OCI-LY7 (cell line): ENCODE data around the gene CYTH3.

Experiments
- CTCF ChIP-seq: fragments of 200-600 bp; sonication (generic); conservative IDR thresholded peaks from 2 replicates; pipeline ENCODE4 v1.5.1; 2014; ENCODE audit warnings: mild to moderate bottlenecking, antibody characterized with exemption, low read length, moderate library complexity, mixed read lengths
- EZH2phosphoT487 ChIP-seq: fragments of 200-600 bp; sonication (generic); IDR thresholded peaks from 2 replicates; pipeline ENCODE4 v1.6.1; 2018; ENCODE audit warnings: low read depth, borderline replicate concordance, mild to moderate bottlenecking, mixed run types, antibody characterized with exemption, low read length, moderate library complexity, mixed read lengths

GRCh38 chr7:6167004-6167551, 105.3 kb downstream of the CYTH3 start:
- TF ChIP-seq CTCF (no peak), EZH2phosphoT487 (no peak)
